ENCODE data around the gene EHMT2.
"Not testable (repeated sequence)": the region's sequence is repeated elsewhere in the genome, so short reads cannot be mapped to it uniquely, and the experiment has no call there.

EHMT2 gene

DNA sequence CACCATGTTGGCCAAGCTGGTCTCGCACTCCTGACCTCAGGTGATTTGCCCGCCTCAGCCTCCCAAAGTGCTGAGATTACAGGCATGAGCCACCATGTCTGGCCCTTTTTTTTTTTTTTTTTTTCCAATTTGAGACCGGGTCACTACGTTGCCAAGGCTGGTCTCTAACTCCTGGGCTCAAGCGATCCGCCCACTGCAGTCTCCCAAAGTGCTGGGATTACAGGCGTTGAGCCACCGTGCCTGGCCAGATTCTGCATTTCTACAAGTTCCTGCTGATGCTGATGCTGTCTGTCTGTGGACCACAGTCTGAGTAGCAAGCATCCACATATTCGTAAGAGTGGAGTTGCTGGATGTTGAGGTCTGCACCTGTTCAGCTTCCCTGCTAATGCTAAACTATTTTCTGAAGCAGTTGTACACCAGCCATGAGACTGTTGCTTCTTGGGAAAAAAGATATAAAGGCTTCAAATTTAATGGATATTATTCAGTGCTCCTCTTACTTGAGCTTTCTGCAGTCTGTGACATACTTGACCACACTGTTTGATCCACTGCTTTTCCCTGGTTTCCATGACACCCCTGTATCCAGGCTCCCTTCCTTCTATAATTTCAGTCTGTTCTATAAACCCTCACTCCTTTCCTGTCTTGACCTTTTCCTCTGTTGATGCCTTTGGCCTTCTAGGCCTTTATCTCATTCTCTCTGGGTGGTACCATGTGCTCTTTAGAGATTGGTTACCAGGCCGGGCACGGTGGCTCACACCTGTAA lies 14.5 kb upstream of the EHMT2 start:
- DNase-seq: no peak

GRCh38 chr6:31909298-31909697 lies 11.8 kb upstream of the EHMT2 start:
- DNase-seq: not testable (repeated sequence)

DNA sequence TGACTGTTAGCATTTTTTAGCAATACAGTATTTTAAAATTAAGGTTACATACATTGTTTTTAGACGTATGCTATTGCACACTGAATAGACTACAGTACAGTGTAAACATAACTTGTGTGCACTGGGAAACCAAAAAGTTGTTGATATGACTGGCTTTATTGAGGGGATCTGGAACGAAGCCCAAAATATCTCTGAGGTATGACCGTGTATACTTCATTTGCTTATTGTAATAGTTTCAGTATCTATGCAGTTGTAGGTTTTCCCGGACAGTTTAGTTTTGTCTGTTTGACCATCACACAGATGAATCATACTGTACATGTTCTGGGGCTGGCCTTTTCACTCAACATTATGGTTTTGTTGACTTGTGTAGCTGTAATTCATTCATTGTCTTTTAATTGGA lies 11.3 kb upstream of the EHMT2 start:
- no peak for DNase-seq

- DNase-seq: not testable (repeated sequence)
Observed at GRCh38 chr6:31908255-31908654, 10.8 kb upstream of the EHMT2 start.

DNA sequence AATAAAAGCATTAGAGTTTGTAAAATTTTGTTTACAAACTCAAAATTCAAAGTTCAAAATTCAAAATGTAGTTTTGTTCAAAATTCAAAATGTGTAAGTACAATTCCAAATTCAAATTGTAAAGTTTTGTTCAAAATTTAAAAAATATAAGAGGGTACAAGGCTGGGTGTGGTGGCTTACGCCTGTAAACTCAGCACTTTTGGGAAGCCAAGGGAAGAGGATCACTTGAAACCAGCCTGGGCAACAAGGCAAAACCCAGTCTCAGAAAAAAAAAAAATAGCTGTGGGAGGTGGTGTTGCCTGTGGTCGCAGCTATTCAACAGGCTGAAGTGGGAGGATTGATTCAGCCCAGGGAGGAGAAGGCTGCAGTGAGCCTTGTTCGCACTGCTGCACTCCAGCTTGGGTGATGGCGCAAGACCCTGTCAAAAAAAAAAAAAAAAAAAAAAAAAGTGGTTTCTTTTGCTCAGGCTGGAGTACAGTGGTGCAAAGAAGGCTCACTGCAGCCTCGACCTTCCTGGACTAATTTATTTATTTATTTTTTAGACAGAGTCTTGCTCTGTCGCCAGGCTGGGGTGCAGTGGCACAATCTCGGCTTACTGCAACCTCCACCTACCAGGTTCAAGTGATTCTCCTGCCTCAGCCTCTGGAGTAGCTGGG lies 9.8 kb upstream of the EHMT2 start:
- DNase-seq: no peak

GRCh38 chr6:31906727-31907126 lies 9.2 kb upstream of the EHMT2 start:
- DNase-seq: not testable (repeated sequence)

- DNase-seq: no peak
Observed at GRCh38 chr6:31906122-31906521, 8.6 kb upstream of the EHMT2 start.

- no peak for DNase-seq
Observed at GRCh38 chr6:31905041-31905440, 7.5 kb upstream of the EHMT2 start.

- DNase-seq: no peak
Observed at GRCh38 chr6:31903957-31904356, 6.5 kb upstream of the EHMT2 start.

DNA sequence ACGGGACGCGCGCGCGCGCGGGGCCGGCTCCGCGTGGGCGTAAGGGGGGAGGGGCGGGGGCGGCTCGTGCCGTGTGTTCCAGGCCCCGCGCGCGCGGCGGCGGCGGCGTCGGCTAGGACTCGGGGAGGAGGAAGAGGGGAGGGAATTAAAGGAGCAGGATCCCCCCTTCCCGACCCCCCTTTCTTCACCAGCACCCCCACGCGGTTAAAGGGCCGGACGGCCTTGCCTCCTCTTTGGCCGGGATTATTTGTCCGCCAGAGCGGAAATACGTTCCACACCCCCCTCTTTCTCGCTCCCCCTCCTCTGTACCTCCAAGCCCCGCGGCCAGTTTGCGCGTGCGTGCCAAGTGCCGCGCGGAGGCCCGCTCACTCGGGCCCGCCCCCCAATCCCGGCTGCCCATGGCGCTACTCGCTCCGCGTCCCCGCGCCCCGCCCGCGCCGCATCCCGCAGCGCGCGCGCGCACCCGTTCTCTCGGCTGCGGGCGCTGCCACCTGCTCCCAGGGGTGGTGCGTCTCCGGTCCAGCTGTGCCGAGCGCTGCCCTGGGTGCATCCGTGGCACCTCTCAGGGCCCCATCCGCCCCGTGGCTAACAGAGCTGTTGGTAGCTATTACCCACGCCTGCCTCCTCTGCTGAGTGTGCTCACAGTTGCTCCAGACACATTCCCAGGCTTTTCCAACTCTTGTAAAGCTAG lies 4.6 kb upstream of the EHMT2 start, which contains the start of gene ZBTB12:
Gene ZBTB12, minus strand, starts transcription at position 134 of the 691 bp plus-strand sequence. CDS start 781 bp downstream, outside the sequence.
- peak; percentile 85 to 88 for DNase-seq

- DNase-seq: peak; percentile 65 to 72
Observed at GRCh38 chr6:31901415-31901952, 4.0 kb upstream of the EHMT2 start.

GRCh38 chr6:31900917-31901414 lies 3.5 kb upstream of the EHMT2 start:
- no peak for DNase-seq

GRCh38 chr6:31899882-31900722 lies 2.6 kb upstream of the EHMT2 start:
- no peak for DNase-seq

DNA sequence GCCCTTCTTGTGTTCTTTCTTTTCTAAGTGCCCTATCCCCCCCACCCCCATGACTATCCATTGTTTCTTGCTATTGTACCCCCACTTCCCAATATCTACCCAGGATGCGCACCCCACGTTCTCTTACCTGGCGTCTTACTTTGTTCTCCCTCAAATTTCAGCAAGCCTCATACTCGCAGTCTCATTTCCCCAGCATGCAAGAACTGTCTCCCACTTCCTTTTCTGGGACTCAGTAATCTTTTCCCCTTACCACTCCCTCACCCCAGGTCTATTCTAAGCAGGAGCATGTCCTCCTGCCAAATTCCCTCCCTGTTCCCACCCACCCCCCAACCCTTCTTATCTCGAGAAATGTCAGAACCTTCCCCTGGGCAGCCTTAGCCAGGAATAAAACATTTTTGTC lies 1.7 kb upstream of the EHMT2 start:
- DNase-seq: no peak

DNA sequence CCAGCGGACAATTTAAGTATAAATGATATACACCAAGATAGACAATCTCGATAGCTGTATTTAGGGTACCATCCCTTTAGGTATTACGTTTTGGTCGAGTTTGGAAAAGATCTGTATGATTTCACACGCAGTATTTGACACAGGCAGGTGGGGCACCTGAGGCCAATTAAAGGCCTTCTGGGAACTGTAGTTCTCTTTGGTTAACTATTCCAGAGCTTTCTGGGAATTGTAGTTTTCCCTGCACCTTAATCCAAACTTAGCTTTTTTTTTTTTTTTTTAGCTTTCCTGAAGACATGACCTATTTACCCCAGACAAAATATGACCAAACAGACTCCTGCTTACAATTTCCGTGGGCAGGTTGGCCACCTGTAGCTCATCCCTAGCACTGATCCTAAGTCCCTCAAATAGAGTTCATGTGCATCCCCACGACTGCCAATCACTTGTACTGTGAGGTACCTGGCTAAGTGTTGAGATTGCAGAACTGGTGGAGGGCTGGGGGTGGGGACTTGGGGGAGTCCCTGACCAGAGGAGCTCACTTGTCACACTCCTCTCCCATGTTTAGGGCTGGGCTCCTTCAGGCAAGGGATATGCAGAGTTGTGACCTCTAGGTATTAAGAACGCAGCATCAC lies 999 bp upstream of the EHMT2 start:
- peak in 1 of 2 experiments; percentile 32 for DNase-seq

DNA sequence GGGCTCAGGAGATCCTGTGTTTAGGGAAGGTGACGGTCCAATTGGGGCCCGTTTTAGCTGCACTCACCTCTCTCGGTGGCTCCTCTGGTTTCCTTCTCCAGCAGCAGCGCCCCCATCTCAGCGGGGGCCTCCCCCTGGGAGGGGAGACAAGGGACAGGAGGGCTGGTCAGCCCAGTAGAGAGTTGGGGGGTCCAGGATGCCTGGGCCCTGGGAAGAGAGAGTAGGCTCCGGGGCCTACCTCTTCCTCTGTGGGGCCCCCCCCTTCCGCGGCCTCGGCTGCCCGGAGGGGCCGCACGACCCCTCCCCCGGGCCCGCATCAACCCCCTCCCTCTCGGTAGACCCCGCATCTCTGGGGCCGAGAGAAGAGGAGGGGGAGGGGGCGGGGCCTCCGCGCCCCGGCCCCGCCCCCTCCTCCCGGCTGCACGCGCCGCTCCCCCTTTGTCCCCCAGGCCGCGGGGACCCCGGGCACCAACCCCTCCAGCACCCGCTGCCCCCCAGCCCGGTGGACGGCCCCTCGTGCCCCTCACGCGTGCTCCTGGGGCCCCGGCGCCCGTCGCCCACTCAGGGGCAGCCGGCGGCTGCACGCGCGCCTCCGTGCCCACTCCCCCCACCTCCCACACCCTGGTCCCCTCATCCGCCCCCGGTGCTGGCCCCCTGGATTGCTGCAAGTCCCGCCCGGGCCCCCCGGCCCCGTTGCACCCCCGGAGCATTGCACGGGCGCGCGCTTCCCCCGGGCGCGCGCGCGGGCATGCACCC lies 464 bp downstream of the EHMT2 start:
- DNase-seq: no peak

- no peak for DNase-seq
Observed at GRCh38 chr6:31896493-31896855, 1.0 kb downstream of the EHMT2 start.

- no peak for DNase-seq
Observed at GRCh38 chr6:31892821-31893220, 4.7 kb downstream of the EHMT2 start.

- DNase-seq: no peak
Observed at GRCh38 chr6:31889331-31889972, 8.0 kb downstream of the EHMT2 start.
